GM19438 (cell line): ENCODE results near the gene CDK8.
"Not testable (repeated sequence)": the region's sequence is repeated elsewhere in the genome, so short reads cannot be mapped to it uniquely, and the experiment has no call there.

Experiments used
- ATAC-seq: cut with Tn5 transposase; IDR thresholded peaks from one replicate; pipeline ENCODE4 v1.9.1; 2021; ENCODE audit warnings: low read depth; ENCODE audit not compliant: unreplicated experiment

CDK8 gene

DNA sequence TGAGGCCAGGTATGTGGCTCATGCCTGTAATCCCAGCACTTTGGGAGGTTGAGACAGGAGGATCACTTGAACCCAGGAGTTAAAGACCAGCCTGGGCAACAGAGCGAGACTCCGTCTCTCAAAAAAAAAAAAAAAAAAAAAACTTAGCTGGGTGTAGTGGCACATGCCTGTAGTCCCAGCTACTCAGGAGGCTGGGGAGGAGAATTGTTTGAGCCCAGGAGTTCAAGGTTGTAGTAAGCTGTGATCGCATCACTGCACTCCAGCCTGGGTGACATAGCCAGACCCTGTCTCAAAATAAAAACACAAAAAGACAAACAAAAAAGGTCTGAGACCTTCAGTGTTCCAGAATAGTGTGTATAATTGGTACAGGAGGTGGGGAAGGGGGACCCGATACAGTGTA lies 1.9 kb upstream of the CDK8 start:
- ATAC-seq, result not testable (repeated sequence)

DNA sequence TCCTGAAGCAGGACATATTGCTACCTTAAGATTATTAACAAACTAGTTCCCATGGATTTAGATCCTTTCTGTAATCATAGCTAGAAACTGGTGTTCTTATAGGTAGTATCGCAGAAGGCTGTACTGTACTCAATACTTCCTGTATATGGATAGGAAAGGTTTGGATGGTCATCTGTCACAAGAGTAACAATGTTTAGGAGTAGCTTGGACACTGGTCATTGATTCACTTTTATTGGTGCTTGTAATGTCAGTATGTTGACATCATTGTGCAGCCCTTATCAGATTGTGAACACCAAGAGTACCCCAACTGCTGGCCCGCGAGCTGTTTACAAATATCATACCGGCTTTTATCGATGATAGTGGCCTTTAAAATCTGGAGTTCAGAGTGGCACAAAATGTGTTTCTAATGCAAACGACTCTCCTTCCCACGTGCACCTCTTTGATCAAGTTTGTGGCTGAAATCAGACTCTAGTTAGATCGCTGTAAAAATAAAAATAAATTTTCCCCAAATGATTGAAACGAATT lies 605 bp upstream of the CDK8 start:
- ATAC-seq, result no peak

GRCh38 chr13:26254583-26255111 lies 718 bp downstream of the CDK8 start:
- ATAC-seq, result peak; percentile 39

GRCh38 chr13:26255115-26255514 lies 1.2 kb downstream of the CDK8 start:
- no peak for ATAC-seq

GRCh38 chr13:26255691-26256277 lies 1.9 kb downstream of the CDK8 start:
- ATAC-seq, result no peak

GRCh38 chr13:26257049-26257448 lies 3.1 kb downstream of the CDK8 start:
- no peak for ATAC-seq

DNA sequence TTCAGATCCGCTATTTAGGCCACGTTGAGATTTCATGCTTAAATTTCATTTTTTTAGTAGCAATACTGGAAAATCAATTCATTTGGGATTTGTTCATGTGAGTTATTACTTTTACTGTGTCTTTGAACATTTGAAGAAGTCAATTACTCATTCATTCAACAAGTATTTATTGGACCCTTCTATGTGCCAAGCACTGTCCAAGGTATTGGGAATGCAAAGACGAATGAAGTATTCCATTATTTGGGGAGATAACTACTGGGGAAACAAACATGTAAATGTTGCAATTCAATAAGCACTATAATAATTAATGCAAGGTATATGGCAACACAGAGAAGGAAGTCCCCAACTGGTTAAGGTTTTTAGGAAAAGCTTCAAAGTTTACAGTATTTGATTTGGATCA lies 5.7 kb downstream of the CDK8 start:
- ATAC-seq, result no peak

DNA sequence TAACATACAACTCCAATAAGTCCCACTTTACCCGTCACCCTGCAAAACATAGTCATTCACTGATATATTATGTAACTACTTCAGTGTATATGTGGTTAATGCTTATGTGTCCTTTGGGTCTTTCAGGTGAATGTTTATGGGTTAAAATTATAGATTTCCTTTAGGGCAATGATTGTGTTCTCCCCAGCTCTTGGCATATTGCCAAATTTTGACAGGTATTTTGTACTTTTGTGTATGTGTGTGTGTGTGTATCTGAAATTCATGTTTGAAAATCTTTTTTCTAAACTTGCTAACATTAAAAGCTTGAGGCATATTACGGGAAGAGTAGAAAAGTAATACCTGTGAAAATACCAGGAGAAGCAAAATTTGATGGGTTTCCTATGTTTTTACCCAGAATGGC lies 8.2 kb downstream of the CDK8 start:
- no peak for ATAC-seq

GRCh38 chr13:26266311-26266710 lies 12.4 kb downstream of the CDK8 start:
- no peak for ATAC-seq

- ATAC-seq, result no peak
Measured at GRCh38 chr13:26270707-26271106, 16.8 kb downstream of the CDK8 start.

DNA sequence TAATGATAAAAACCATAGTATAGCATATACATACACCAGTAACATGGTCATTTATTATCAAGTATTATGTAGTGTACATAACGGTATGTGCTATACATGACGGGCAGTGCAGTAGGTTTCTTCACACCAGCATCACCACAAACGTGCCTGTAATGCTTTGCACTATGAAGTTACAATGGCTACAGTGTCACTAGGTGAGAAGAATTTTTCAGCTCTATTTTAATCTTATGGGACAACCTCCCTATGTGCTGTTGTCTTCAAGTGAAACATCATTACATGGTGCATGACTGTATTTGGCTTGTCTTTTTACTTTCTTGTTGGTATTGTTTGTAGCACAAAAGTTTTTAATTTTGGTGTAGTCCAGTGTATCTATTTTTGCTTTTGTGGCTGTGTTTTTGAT lies 18.7 kb downstream of the CDK8 start:
- no peak for ATAC-seq

- ATAC-seq, result no peak
Measured at GRCh38 chr13:26280295-26280694, 26.4 kb downstream of the CDK8 start.

DNA sequence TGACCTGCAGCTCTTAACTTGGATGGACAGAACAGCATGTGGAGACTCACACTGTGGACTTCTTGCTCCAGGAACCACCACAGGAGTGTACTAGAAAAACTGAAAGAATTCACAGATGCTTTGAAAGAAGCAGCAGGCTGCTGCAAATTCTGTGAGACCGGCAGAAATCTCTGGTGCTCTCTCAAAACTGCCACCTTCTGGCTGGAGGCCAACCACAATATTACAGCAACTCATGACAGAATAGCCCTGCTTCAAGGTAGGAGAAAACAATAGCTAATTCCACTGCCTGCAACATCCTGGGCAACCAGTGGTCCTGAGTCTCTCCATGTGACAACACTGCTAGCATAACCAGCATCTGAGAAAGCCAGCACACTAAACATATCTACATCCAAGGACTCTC lies 26.9 kb downstream of the CDK8 start:
- no peak for ATAC-seq

DNA sequence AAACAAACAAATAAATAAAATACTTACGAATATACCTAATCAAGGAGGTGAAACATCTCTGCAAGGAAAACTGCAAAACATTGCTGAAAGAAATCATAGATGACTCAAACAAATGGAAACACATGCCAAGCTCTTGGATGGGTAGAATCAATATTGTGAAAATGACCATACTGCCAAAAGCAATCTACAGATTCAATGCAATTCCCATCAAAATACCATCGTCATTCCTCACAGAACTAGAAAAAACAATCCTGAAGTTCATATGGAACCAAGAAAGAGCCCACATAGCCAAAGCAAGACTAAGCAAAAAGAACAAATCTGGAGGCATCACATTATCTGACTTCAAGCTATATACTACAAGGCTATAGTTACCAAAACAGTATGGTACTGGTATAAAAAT lies 32.0 kb downstream of the CDK8 start:
- ATAC-seq, result not testable (repeated sequence)

DNA sequence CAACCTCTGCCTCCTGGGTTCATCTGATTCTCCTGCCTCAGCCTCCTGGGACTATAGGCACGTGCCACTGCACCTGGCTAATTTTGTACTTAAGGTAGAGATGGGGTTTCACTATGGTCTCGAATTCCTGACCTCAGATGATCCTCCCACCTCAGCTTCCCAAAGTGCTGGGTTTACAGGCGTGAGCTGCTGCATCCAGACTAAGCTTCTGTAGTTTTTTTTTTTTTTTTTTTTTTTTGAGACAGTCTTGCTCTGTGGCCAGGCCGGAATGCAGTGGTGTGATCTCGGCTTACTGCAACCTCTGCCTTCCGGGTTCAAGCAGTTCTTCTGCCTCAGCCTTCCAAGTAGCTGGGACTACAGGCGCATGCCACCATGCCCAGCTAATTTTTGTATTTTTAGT lies 34.9 kb downstream of the CDK8 start:
- not testable (repeated sequence) for ATAC-seq

DNA sequence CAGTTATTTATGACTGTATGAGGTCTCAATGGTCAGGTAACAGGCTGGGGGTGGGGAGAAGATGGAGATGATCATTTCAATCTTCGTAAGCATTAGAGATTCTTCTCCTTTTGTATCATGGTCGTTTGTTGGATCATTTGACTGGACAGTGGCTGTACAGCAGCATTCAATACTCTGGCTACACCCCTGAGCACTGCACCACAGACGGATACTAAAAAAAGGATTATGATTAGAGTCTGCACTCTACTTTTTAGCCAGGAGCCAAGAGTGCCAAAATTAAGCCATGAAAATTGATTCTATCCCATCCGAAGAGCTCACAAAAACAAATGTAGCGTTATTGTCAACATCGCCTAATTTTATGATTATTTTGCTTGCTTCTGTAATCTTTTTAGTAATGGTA lies 41.9 kb downstream of the CDK8 start:
- no peak for ATAC-seq

DNA sequence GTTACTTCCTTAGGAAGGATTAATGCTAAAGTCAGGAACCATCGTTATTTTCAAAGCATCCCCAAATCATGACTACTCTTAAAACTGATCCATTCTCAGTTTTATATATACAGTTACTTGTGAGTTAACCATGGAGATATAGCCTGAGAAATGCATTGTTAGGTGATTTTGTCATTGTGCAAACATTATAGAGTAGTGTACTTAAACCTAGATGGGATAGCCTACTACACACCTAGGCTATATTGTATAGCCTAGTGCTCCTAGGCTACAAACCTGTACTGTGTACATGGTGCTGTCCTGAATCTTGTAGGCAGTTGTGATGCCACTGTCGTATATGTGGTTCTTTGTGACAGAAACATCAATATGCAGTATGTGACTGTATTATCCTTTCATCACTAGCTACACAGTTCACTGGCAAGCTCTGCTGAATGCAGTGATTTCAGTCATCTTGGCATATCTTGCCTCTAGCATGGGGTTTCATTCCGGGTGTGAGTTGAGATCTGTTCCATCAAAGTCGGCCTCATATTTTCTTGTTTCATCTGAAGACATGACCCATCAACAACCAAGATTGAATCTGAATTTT lies 45.3 kb downstream of the CDK8 start:
- ATAC-seq, result no peak

- ATAC-seq, result no peak
Measured at GRCh38 chr13:26300140-26300539, 46.2 kb downstream of the CDK8 start.

DNA sequence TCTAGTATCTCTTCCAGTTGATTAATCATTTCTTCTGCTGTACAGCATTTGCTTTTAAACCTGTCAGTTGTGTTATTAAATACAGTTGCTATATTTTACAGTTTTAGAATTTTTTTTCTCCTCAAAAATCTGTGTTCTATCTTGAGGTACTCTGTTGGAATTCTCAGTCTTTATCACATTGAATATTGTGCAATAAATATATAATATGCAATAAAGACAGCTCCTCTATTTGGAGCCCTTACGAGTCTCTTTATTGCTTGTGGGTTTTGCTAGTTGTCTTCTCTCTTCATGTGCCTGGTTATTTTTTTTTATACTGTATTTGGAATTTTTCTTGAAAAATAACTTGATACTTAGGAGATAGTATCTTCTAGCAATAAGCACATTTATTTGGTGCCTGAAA lies 51.7 kb downstream of the CDK8 start:
- ATAC-seq, result no peak

GRCh38 chr13:26307701-26308100 lies 53.8 kb downstream of the CDK8 start:
- no peak for ATAC-seq

GRCh38 chr13:26308250-26308649 lies 54.3 kb downstream of the CDK8 start:
- no peak for ATAC-seq

DNA sequence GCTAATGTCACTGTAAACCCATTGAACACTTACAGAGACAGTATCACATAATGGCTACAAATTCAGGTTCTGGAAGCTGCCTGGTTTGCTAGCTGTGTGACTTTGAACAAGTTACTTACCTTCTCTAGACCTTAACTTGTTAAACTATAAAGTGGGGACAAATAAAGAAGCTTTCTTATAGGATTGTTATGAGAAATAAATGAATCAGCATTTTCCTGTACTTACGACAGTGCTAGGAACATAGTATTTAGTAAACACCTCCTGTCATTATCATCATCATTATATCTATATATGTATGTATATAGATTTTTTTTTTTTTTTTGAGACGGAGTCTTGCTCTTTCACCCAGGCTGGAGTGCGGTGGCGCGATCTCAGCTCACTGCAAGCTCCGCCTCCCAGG lies 54.9 kb downstream of the CDK8 start:
- ATAC-seq, result no peak
